Endothelial cell of umbilical vein (primary cell): Measurements from ENCODE around the gene MAST1. TPM values are rescaled to one million over a fixed set of nuclear protein-coding genes. Genes with fewer than 3 reads are reported as not detected.

ENCODE experiments used
- BruUV-seq: library from RNA; stranded (reverse); fragments of 400-500 nt; replicated peaks from 2 replicates; lab custom pipeline; 2021; lab: Mats Ljungman, UMichigan
- CTCF ChIA-PET: fragments of 300-600, 350-600 bp; sonication (Branson Sonifier 250); formaldehyde crosslinking; loops from one replicate; lab custom pipeline; 2021; ENCODE audit warnings: antibody characterized with exemption, inconsistent platforms; lab: Charles Lee
- POLR2A ChIA-PET: fragments of 300-600, 350-600 bp; sonication (Branson Sonifier 250); formaldehyde crosslinking; loops from one replicate; lab custom pipeline; 2021; ENCODE audit warnings: antibody characterized with exemption, inconsistent platforms; lab: Charles Lee
- DNase-seq: peaks from one replicate; pipeline ENCODE4 v3.0.0-alpha.2; 2011; ENCODE audit warnings: low read depth, low spot score
- FAIRE-seq: peaks from 2 replicates; lab custom pipeline; 2011; peaks lifted over from hg19 to GRCh38; lab: Jason Lieb, UNC
- H2AFZ ChIP-seq: 2 replicates; pipeline ENCODE4 v1.6.0; 2012; ENCODE audit warnings: low read depth, low read length, control low read depth, inconsistent platforms
- H3K27ac ChIP-seq: 2 replicates; pipeline ENCODE4 v1.5.1; 2011; ENCODE audit warnings: low read depth, mild to moderate bottlenecking, control low read depth, low read length, moderate library complexity; ENCODE audit not compliant: insufficient read depth
- H3K27me3 ChIP-seq, 2 experiments: 2 replicates each; pipeline versions ENCODE4 v1.6.0 to v1.6.1; 2011; ENCODE audit warnings: low read length in 2 of 2, mixed read lengths in 1 of 2; ENCODE audit not compliant: control insufficient read depth in 2 of 2, insufficient read depth in 2 of 2
- H3K36me3 ChIP-seq, 2 experiments: 2 replicates in 1 of 2; 3 replicates in 1 of 2; pipeline ENCODE4 v1.5.1; 2011; ENCODE audit warnings: low read length in 2 of 2, mild to moderate bottlenecking in 1 of 2, moderate library complexity in 1 of 2; ENCODE audit not compliant: control insufficient read depth in 2 of 2, insufficient read depth in 2 of 2; ENCODE audit errors: extremely low read depth in 1 of 2
- H3K4me1 ChIP-seq: 3 replicates; pipeline ENCODE4 v1.5.1; 2011; ENCODE audit warnings: mild to moderate bottlenecking, low read length; ENCODE audit not compliant: control insufficient read depth, insufficient read depth; ENCODE audit errors: extremely low read depth
- H3K4me2 ChIP-seq: 2 replicates; pipeline ENCODE4 v1.6.1; 2011; ENCODE audit warnings: low read length, control low read depth, mixed read lengths; ENCODE audit not compliant: insufficient read depth
- H3K4me3 ChIP-seq, 3 experiments: fragments of 200-600 bp in 1 of 3; sonication (generic), shearing (Covaris generic) in 1 of 3; replicated peaks in 1 of 3; 2 replicates each; pipeline ENCODE4 v1.5.1; 2011 to 2016; ENCODE audit warnings: control low read depth in 3 of 3, low read length in 3 of 3, mild to moderate bottlenecking in 2 of 3, inconsistent platforms in 1 of 3, low read depth in 1 of 3, moderate library complexity in 1 of 3; ENCODE audit not compliant: insufficient read depth in 1 of 3
- H3K79me2 ChIP-seq: 2 replicates; pipeline ENCODE4 v1.6.0; 2012; ENCODE audit warnings: low read length, inconsistent platforms; ENCODE audit not compliant: control insufficient read depth, insufficient read depth
- H3K9ac ChIP-seq: replicated peaks from 2 replicates; pipeline ENCODE3; 2011; ENCODE audit warnings: low read length, control low read depth; ENCODE audit not compliant: insufficient read depth; ENCODE audit errors: extremely low read depth
- H3K9me1 ChIP-seq: replicated peaks from 3 replicates; pipeline ENCODE4 v1.6.0; 2011; ENCODE audit warnings: mild to moderate bottlenecking, low read length; ENCODE audit not compliant: control insufficient read depth, insufficient read depth; ENCODE audit errors: extremely low read depth
- H3K9me3 ChIP-seq: replicated peaks from 2 replicates; pipeline ENCODE4 v1.5.1; 2012; ENCODE audit warnings: low read length, inconsistent platforms; ENCODE audit not compliant: control insufficient read depth, insufficient read depth
- H4K20me1 ChIP-seq: replicated peaks from 2 replicates; pipeline ENCODE3; 2011; ENCODE audit warnings: mild to moderate bottlenecking, low read length; ENCODE audit not compliant: control insufficient read depth, insufficient read depth; ENCODE audit errors: extremely low read depth
- EZH2 ChIP-seq: IDR thresholded peaks from 2 replicates; pipeline ENCODE4 v1.6.1; 2012; ENCODE audit warnings: borderline replicate concordance, low read depth, mild to moderate bottlenecking, moderate library complexity, low read length, inconsistent platforms; ENCODE audit not compliant: severe bottlenecking
- FOS ChIP-seq: IDR thresholded peaks from 2 replicates; pipeline ENCODE4 v1.6.1; 2011; ENCODE audit warnings: mild to moderate bottlenecking, low read length, moderate library complexity, borderline replicate concordance; ENCODE audit not compliant: insufficient read depth
- GATA2 ChIP-seq: IDR thresholded peaks from 2 replicates; pipeline ENCODE4 v1.7.0; 2011; ENCODE audit warnings: low read depth, mild to moderate bottlenecking, moderate library complexity, mixed read lengths, low read length; ENCODE audit not compliant: insufficient read length, insufficient read depth
- JUN ChIP-seq: IDR thresholded peaks from 2 replicates; pipeline ENCODE4 v1.6.1; 2011; ENCODE audit warnings: borderline replicate concordance, low read depth; ENCODE audit not compliant: insufficient read length, insufficient read depth
- MAX ChIP-seq: IDR thresholded peaks from 2 replicates; pipeline ENCODE4 v1.6.1; 2011; ENCODE audit not compliant: insufficient read depth, insufficient read length
- MYC ChIP-seq: IDR thresholded peaks from one replicate; pipeline ENCODE4 v1.6.1; 2011; ENCODE audit warnings: mild to moderate bottlenecking, low read depth, low read length
- POLR2A ChIP-seq: IDR thresholded peaks from 2 replicates; pipeline ENCODE4 v1.6.1; 2012; ENCODE audit warnings: low read depth, mild to moderate bottlenecking, control low read depth, low read length
- POLR2AphosphoS5 ChIP-seq: IDR thresholded peaks from 2 replicates; pipeline ENCODE4 v1.6.1; 2012; ENCODE audit warnings: low read depth, mild to moderate bottlenecking, control low read depth, low read length, moderate library complexity; ENCODE audit not compliant: insufficient read depth
- dilution Hi-C: fragments of 300-500 bp; cut with MboI; formaldehyde crosslinking; loops from one replicate; pipeline ENCODE4 v1.15.0; 2019; ENCODE audit warnings: low sequenced_read_pairs; ENCODE audit not compliant: extremely low pct_ligation_motif_present
- intact Hi-C: fragments of 100-400 bp; cut with micrococcal nuclease; formaldehyde crosslinking; loops from one replicate; pipeline ENCODE4 v1.10.0; 2022
- microRNA-seq: library from miRNA; unstranded; fragments of <30 nt; microRNA quantifications from one replicate; pipeline ENCODE4 v1.2.0, GENCODE V29; 2021; ENCODE audit warnings: borderline number of aligned reads, borderline replicate concordance
- polyA plus RNA-seq, 4 experiments: library from polyadenylated mRNA; depleted of rRNA in 3 of 4; stranded (reverse) in 3 of 4; unstranded in 1 of 4; fragments of >200 nt; gene quantifications; 2 replicates each; pipeline versions ENCODE4 v1.2.1 to v1.2.3, GENCODE V29; 2011 to 2012; ENCODE audit warnings: missing spikeins in 1 of 4
- small RNA-seq: library from RNA; depleted of rRNA; stranded (forward); fragments of <200 nt; gene quantifications from one replicate; pipeline ENCODE3, GENCODE V24; 2012; ENCODE audit warnings: low replicate concordance, low read depth; ENCODE audit not compliant: insufficient read depth, insufficient read length
- total RNA-seq: library from RNA; stranded (reverse); gene quantifications from 2 replicates; pipeline ENCODE4 v1.2.3, GENCODE V29; 2021

MAST1 gene
- total and polyA plus RNA-seq, 2 donors (not counting 3 experiments of a cell fraction or from before 2014, with no cell fraction given): 0.13 to 0.46 TPM

GRCh38 chr19:12922959-12923358 is 84.6 kb downstream of the MAST1 start:
- H3K27me3 ChIP-seq: no peaks in the 10 kb centered on the region
- TF ChIP-seq MAX (no peak), POLR2AphosphoS5 (no peak), GATA2 (no peak), POLR2A (no peak), EZH2 (no peak), JUN (no peak), MYC (no peak), FOS (no peak)
- no peaks in the 10 kb centered on the region for H3K4me1 ChIP-seq
- H3K4me3 ChIP-seq: no peak overlapping the region
- ChIA-PET CTCF (no interaction called here), POLR2A (no interaction called here)
- BruUV-seq: no TSS peak
- H2AFZ ChIP-seq: no peak overlapping the region
- no peaks in the 10 kb centered on the region for H3K9me3 ChIP-seq
- intact Hi-C loops (no loop called here), dilution Hi-C loops (no loop called here)
- no peaks in the 10 kb centered on the region for H4K20me1 ChIP-seq
- no peak overlapping the region for H3K4me2 ChIP-seq
- peaks cover 16 to 33% of the 10 kb centered on the region in 2 experiments for H3K36me3 ChIP-seq
- DNase-seq: no peak
- no peak overlapping the region for H3K9ac ChIP-seq
- FAIRE-seq: no peak
- no peaks in the 10 kb centered on the region for H3K79me2 ChIP-seq
- no peaks in the 10 kb centered on the region for H3K9me1 ChIP-seq
- H3K27ac ChIP-seq: no peak overlapping the region

Small RNA genes within 50 kb of the gene (microRNA-seq; reads per million reads assigned to microRNA genes)
- gene MIR5695 (not detected), gene MIR6794 (not detected)

Small RNA genes within 50 kb of the gene (small RNA-seq; reads per million reads assigned to genes)
- not detected for gene MIR5695
- gene MIR6794: not detected

Other genes starting within 250 kb of the MAST1 start
- gene ZNF490, start 227.7 kb upstream of the MAST1 start, total RNA-seq: 5.7 and 6.3 TPM in 2 replicates
- gene ZNF490, start 227.7 kb upstream of the MAST1 start, polyA plus RNA-seq: 0.89 and 1.4 TPM in 2 replicates
- gene ZNF791, start 227.6 kb upstream of the MAST1 start, total RNA-seq: 19.9 and 21.8 TPM in 2 replicates
- gene ZNF791, start 227.6 kb upstream of the MAST1 start, polyA plus RNA-seq: 6.4 and 8.3 TPM in 2 replicates
- 73.0 and 76.8 TPM in 2 replicates for gene MAN2B1, start 171.8 kb upstream of the MAST1 start, total RNA-seq
- gene MAN2B1, start 171.8 kb upstream of the MAST1 start, polyA plus RNA-seq: 64.4 and 70.3 TPM in 2 replicates
- gene WDR83, start 171.7 kb upstream of the MAST1 start, total RNA-seq: 10.9 and 11.8 TPM in 2 replicates
- 10.5 and 11.0 TPM in 2 replicates for gene WDR83, start 171.7 kb upstream of the MAST1 start, polyA plus RNA-seq
- gene DHPS, start 156.6 kb upstream of the MAST1 start, total RNA-seq: 68.4 and 77.4 TPM in 2 replicates
- 80.6 and 90.1 TPM in 2 replicates for gene DHPS, start 156.6 kb upstream of the MAST1 start, polyA plus RNA-seq
- not detected in 2 replicates for gene GNG14, start 150.5 kb upstream of the MAST1 start, total RNA-seq
- gene GNG14, start 150.5 kb upstream of the MAST1 start, polyA plus RNA-seq: not detected in 2 replicates
- gene FBXW9, start 141.9 kb upstream of the MAST1 start, total RNA-seq: 11.6 and 12.4 TPM in 2 replicates
- 19.3 and 26.4 TPM in 2 replicates for gene FBXW9, start 141.9 kb upstream of the MAST1 start, polyA plus RNA-seq
- gene TNPO2, start 114.6 kb upstream of the MAST1 start, total RNA-seq: 84.6 and 94.5 TPM in 2 replicates
- gene TNPO2, start 114.6 kb upstream of the MAST1 start, polyA plus RNA-seq: 98.8 and 104 TPM in 2 replicates
- gene TRIR, start 103.8 kb upstream of the MAST1 start, total RNA-seq: 208 and 213 TPM in 2 replicates
- gene TRIR, start 103.8 kb upstream of the MAST1 start, polyA plus RNA-seq: 240 and 263 TPM in 2 replicates
- 74.8 and 77.0 TPM in 2 replicates for gene GET3, start 101.0 kb upstream of the MAST1 start, total RNA-seq
- 197 and 217 TPM in 2 replicates for gene GET3, start 101.0 kb upstream of the MAST1 start, polyA plus RNA-seq
- not detected in 2 replicates for gene BEST2, start 86.7 kb upstream of the MAST1 start, total RNA-seq
- gene BEST2, start 86.7 kb upstream of the MAST1 start, polyA plus RNA-seq: not detected in 2 replicates
- 17.3 and 20.0 TPM in 2 replicates for gene HOOK2, start 63.0 kb upstream of the MAST1 start, total RNA-seq
- 7.6 and 8.0 TPM in 2 replicates for gene HOOK2, start 63.0 kb upstream of the MAST1 start, polyA plus RNA-seq
- 22.8 and 31.6 TPM in 2 replicates for gene JUNB, start 47.0 kb upstream of the MAST1 start, total RNA-seq
- gene JUNB, start 47.0 kb upstream of the MAST1 start, polyA plus RNA-seq: 72.9 and 74.4 TPM in 2 replicates
- 247 and 255 TPM in 2 replicates for gene PRDX2, start 36.7 kb upstream of the MAST1 start, total RNA-seq
- gene PRDX2, start 36.7 kb upstream of the MAST1 start, polyA plus RNA-seq: 490 and 492 TPM in 2 replicates
- 13.2 and 15.9 TPM in 2 replicates for gene THSD8, start 36.4 kb upstream of the MAST1 start, total RNA-seq
- 2.6 TPM in 1 of 2 replicates, not detected in the other for gene THSD8, start 36.4 kb upstream of the MAST1 start, polyA plus RNA-seq
- gene RNASEH2A, start 31.9 kb upstream of the MAST1 start, total RNA-seq: 25.6 and 28.5 TPM in 2 replicates
- gene RNASEH2A, start 31.9 kb upstream of the MAST1 start, polyA plus RNA-seq: 36.7 and 45.4 TPM in 2 replicates
- gene RTBDN, start 3.9 kb upstream of the MAST1 start, total RNA-seq: not detected in 2 replicates
- gene RTBDN, start 3.9 kb upstream of the MAST1 start, polyA plus RNA-seq: not detected in 2 replicates
- 31.3 and 34.8 TPM in 2 replicates for gene DNASE2, start 42.9 kb downstream of the MAST1 start, total RNA-seq
- gene DNASE2, start 42.9 kb downstream of the MAST1 start, polyA plus RNA-seq: 51.9 and 60.6 TPM in 2 replicates
- not detected in 2 replicates for gene KLF1, start 48.7 kb downstream of the MAST1 start, total RNA-seq
- not detected in 2 replicates for gene KLF1, start 48.7 kb downstream of the MAST1 start, polyA plus RNA-seq
- 27.1 and 27.3 TPM in 2 replicates for gene GCDH, start 52.6 kb downstream of the MAST1 start, total RNA-seq
- gene GCDH, start 52.6 kb downstream of the MAST1 start, polyA plus RNA-seq: 35.8 and 39.8 TPM in 2 replicates
- gene SYCE2, start 80.8 kb downstream of the MAST1 start, total RNA-seq: 0.27 TPM in 1 of 2 replicates, not detected in the other
- 0.16 and 0.25 TPM in 2 replicates for gene SYCE2, start 80.8 kb downstream of the MAST1 start, polyA plus RNA-seq
- 71.4 and 77.4 TPM in 2 replicates for gene FARSA, start 95.2 kb downstream of the MAST1 start, total RNA-seq
- gene FARSA, start 95.2 kb downstream of the MAST1 start, polyA plus RNA-seq: 51.8 and 55.3 TPM in 2 replicates
- gene CALR, start 100.1 kb downstream of the MAST1 start, total RNA-seq: 1,614 and 1,636 TPM in 2 replicates
- gene CALR, start 100.1 kb downstream of the MAST1 start, polyA plus RNA-seq: 1,135 and 1,206 TPM in 2 replicates
- gene RAD23A, start 107.3 kb downstream of the MAST1 start, total RNA-seq: 96.7 and 102 TPM in 2 replicates
- gene RAD23A, start 107.3 kb downstream of the MAST1 start, polyA plus RNA-seq: 66.9 and 71.2 TPM in 2 replicates
- 32.8 and 36.5 TPM in 2 replicates for gene GADD45GIP1, start 118.7 kb downstream of the MAST1 start, total RNA-seq
- gene GADD45GIP1, start 118.7 kb downstream of the MAST1 start, polyA plus RNA-seq: 38.3 and 46.3 TPM in 2 replicates
- 0.20 and 0.28 TPM in 2 replicates for gene DAND5, start 131.1 kb downstream of the MAST1 start, total RNA-seq
- 0.06 TPM in 2 replicates for gene DAND5, start 131.1 kb downstream of the MAST1 start, polyA plus RNA-seq
- 18.7 and 37.7 TPM in 2 replicates for gene NFIX, start 157.0 kb downstream of the MAST1 start, total RNA-seq
- gene NFIX, start 157.0 kb downstream of the MAST1 start, polyA plus RNA-seq: 8.7 and 9.8 TPM in 2 replicates